Endothelial cell of umbilical vein (primary cell): Measurements from ENCODE around the gene KCNA5.

ENCODE experiments used
- EZH2 ChIP-seq: IDR thresholded peaks from 2 replicates; pipeline ENCODE4 v1.6.1; 2012; ENCODE audit warnings: borderline replicate concordance, low read depth, mild to moderate bottlenecking, moderate library complexity, low read length, inconsistent platforms; ENCODE audit not compliant: severe bottlenecking
- FOS ChIP-seq: IDR thresholded peaks from 2 replicates; pipeline ENCODE4 v1.6.1; 2011; ENCODE audit warnings: mild to moderate bottlenecking, low read length, moderate library complexity, borderline replicate concordance; ENCODE audit not compliant: insufficient read depth
- GATA2 ChIP-seq: IDR thresholded peaks from 2 replicates; pipeline ENCODE4 v1.7.0; 2011; ENCODE audit warnings: low read depth, mild to moderate bottlenecking, moderate library complexity, mixed read lengths, low read length; ENCODE audit not compliant: insufficient read length, insufficient read depth
- MYC ChIP-seq: IDR thresholded peaks from one replicate; pipeline ENCODE4 v1.6.1; 2011; ENCODE audit warnings: mild to moderate bottlenecking, low read depth, low read length
- POLR2A ChIP-seq: IDR thresholded peaks from 2 replicates; pipeline ENCODE4 v1.6.1; 2012; ENCODE audit warnings: low read depth, mild to moderate bottlenecking, control low read depth, low read length
- POLR2AphosphoS5 ChIP-seq: IDR thresholded peaks from 2 replicates; pipeline ENCODE4 v1.6.1; 2012; ENCODE audit warnings: low read depth, mild to moderate bottlenecking, control low read depth, low read length, moderate library complexity; ENCODE audit not compliant: insufficient read depth
- TF ChIP-seq, protein P1 (sequence below), 2 donors: IDR thresholded peaks; 1 replicate in 1 of 2; 2 replicates in 1 of 2; pipeline ENCODE4 v1.5.1; 2011; ENCODE audit warnings: low read length in 2 of 2, mild to moderate bottlenecking in 2 of 2, moderate library complexity in 2 of 2, control low read depth in 1 of 2, inconsistent platforms in 1 of 2, low read depth in 1 of 2; ENCODE audit not compliant: insufficient read depth in 1 of 2; ENCODE audit errors: extremely low read depth in 1 of 2
- TF ChIP-seq, protein P2 (sequence below): IDR thresholded peaks from 2 replicates; pipeline ENCODE4 v1.6.1; 2011; ENCODE audit not compliant: insufficient read depth, insufficient read length

DNA sequence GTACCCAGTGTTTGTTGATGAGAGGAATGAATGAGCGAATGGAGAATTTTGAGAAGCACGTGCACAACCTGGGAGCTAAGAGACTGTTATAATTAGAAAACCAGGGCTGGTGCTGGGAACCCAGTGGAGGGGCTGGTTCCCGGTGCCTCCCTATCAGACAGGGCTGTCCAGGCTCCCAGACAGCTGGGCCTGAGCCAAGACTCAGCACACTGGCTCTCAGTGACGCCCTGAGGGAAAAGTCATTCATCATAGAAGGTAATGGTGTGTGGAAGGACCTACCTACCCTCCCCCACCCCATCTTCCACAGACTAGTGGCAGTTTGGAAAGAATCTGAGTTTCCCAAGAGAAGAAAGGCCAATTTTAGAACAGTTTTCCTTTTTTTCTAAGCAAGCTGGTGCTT lies 34.7 kb downstream of the KCNA5 start:
- TF ChIP-seq POLR2A (no peak), EZH2 (no peak), FOS (no peak), GATA2 (no peak), POLR2AphosphoS5 (no peak), MYC (no peak)
- TF ChIP-seq, protein P1, sequence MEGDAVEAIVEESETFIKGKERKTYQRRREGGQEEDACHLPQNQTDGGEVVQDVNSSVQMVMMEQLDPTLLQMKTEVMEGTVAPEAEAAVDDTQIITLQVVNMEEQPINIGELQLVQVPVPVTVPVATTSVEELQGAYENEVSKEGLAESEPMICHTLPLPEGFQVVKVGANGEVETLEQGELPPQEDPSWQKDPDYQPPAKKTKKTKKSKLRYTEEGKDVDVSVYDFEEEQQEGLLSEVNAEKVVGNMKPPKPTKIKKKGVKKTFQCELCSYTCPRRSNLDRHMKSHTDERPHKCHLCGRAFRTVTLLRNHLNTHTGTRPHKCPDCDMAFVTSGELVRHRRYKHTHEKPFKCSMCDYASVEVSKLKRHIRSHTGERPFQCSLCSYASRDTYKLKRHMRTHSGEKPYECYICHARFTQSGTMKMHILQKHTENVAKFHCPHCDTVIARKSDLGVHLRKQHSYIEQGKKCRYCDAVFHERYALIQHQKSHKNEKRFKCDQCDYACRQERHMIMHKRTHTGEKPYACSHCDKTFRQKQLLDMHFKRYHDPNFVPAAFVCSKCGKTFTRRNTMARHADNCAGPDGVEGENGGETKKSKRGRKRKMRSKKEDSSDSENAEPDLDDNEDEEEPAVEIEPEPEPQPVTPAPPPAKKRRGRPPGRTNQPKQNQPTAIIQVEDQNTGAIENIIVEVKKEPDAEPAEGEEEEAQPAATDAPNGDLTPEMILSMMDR (IDR thresholded peaks at IDR 0.05; ENCODE audit: extremely low read depth in 1 of 2, insufficient read depth in 1 of 2, low read depth in 1 of 2, low read length in 2 of 2), result no peak
- TF ChIP-seq, protein P2, sequence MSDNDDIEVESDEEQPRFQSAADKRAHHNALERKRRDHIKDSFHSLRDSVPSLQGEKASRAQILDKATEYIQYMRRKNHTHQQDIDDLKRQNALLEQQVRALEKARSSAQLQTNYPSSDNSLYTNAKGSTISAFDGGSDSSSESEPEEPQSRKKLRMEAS, result no peak
